HepG2 (cell line): Measurements from ENCODE around the gene TSSK3. TPM values are rescaled to one million over a fixed set of nuclear protein-coding genes. Genes with fewer than 3 reads are reported as not detected.
A peak's percentile ranks its signal among the peaks of the same experiment; 100 is the strongest.

Experiments used
- ATAC-seq: fragments of 200-7000 bp; cut with Tn5 transposase; 3 replicates; pipeline ENCODE4 v1.9.1; 2020; ENCODE audit warnings: mild to moderate bottlenecking, moderate library complexity
- BruUV-seq: library from RNA; stranded (reverse); fragments of 400-500 nt; replicated peaks from 2 replicates; lab custom pipeline; 2021; lab: Mats Ljungman, UMichigan
- CTCF ChIA-PET: fragments of 300-600 bp; formaldehyde crosslinking; extraction: SDS; loops from one replicate; lab custom pipeline; 2021; ENCODE audit warnings: low total read pairs, inconsistent platforms, low intra/inter-chr PET ratio; lab: Yijun Ruan, JAX
- POLR2A ChIA-PET: fragments of 350-600 bp; sonication (Branson Sonifier 250); formaldehyde crosslinking; loops from one replicate; lab custom pipeline; 2020; ENCODE audit warnings: antibody characterized with exemption, inconsistent platforms; lab: Yijun Ruan, JAX
- DNase-seq: peaks from one replicate; pipeline ENCODE4 v3.0.0-alpha.2; 2015; ENCODE audit warnings: low spot score
- FAIRE-seq: peaks from 3 replicates; lab custom pipeline; 2011; peaks lifted over from hg19 to GRCh38; lab: Jason Lieb, UNC
- H2AFZ ChIP-seq: one replicate; pipeline ENCODE4 v1.6.1; 2011; ENCODE audit warnings: low read length, inconsistent platforms
- H3K27ac ChIP-seq: fragments of 300-600 bp; 3 replicates; pipeline ENCODE4 v1.8.0; 2011; ENCODE audit warnings: mixed run types, mild to moderate bottlenecking, mixed read lengths, low read length, inconsistent platforms; ENCODE audit not compliant: insufficient read depth; ENCODE audit errors: extremely low read length
- H3K27me3 ChIP-seq, 2 experiments: fragments of 200-600 bp in 1 of 2; 2 replicates in 1 of 2; 3 replicates in 1 of 2; pipeline versions ENCODE4 v1.6.0 to v1.8.0; 2011; ENCODE audit warnings: low read length in 2 of 2, mild to moderate bottlenecking in 2 of 2, moderate library complexity in 2 of 2, inconsistent platforms in 1 of 2; ENCODE audit not compliant: insufficient read depth in 2 of 2, control insufficient read depth in 1 of 2
- H3K36me3 ChIP-seq, 2 experiments: fragments of 200-600 bp in 1 of 2; replicated peaks in 1 of 2; 2 replicates in 1 of 2; 3 replicates in 1 of 2; pipeline versions ENCODE4 v1.5.1 to v1.8.0; 2011; ENCODE audit warnings: low read length in 2 of 2, inconsistent platforms in 1 of 2; ENCODE audit not compliant: insufficient read depth in 2 of 2, control insufficient read depth in 1 of 2
- H3K4me1 ChIP-seq: 2 replicates; pipeline ENCODE4 v1.5.1; 2012; ENCODE audit warnings: low read length, inconsistent platforms; ENCODE audit not compliant: insufficient read depth
- H3K4me2 ChIP-seq: 2 replicates; pipeline ENCODE4 v1.6.0; 2011; ENCODE audit warnings: low read depth, low read length, inconsistent platforms
- H3K4me3 ChIP-seq, 3 experiments: fragments of 200-600 bp in 1 of 3; sonication (generic), shearing (Covaris generic) in 1 of 3; replicated peaks in 1 of 3; 2 replicates each; pipeline ENCODE4 v1.5.1; 2011 to 2016; ENCODE audit warnings: low read length in 3 of 3, inconsistent platforms in 2 of 3, low read depth in 2 of 3, mild to moderate bottlenecking in 2 of 3, control low read depth in 1 of 3, mixed read lengths in 1 of 3; ENCODE audit not compliant: insufficient read depth in 1 of 3
- H3K79me2 ChIP-seq: one replicate; pipeline ENCODE4 v1.6.1; 2011; ENCODE audit warnings: low read length, inconsistent platforms; ENCODE audit not compliant: insufficient read depth
- H3K9ac ChIP-seq: 2 replicates; pipeline ENCODE4 v1.6.0; 2011; ENCODE audit warnings: mild to moderate bottlenecking, low read depth, low read length, inconsistent platforms; ENCODE audit not compliant: insufficient read depth
- H3K9me3 ChIP-seq: 2 replicates; pipeline ENCODE4 v1.5.1; 2012; ENCODE audit warnings: mild to moderate bottlenecking, low read length
- H4K20me1 ChIP-seq: 2 replicates; pipeline ENCODE4 v1.6.0; 2011; ENCODE audit warnings: inconsistent platforms, mild to moderate bottlenecking, low read length, moderate library complexity; ENCODE audit not compliant: insufficient read depth
- ADNP ChIP-seq: sonication (generic); formaldehyde crosslinking; IDR thresholded peaks from 2 replicates; pipeline ENCODE4 v1.4.0; 2020; ENCODE audit warnings: missing genetic modification reagents
- ETV5 ChIP-seq: IDR thresholded peaks from 2 replicates; pipeline ENCODE4 v1.6.1; 2018; ENCODE audit warnings: missing biosample characterization, missing genetic modification reagents, inconsistent platforms, borderline replicate concordance
- KAT2B ChIP-seq: fragments of 150-350 bp; IDR thresholded peaks from 2 replicates; pipeline ENCODE4 v1.6.1; 2014; ENCODE audit warnings: low read depth, low read length, borderline replicate concordance
- RXRB ChIP-seq: IDR thresholded peaks from 2 replicates; pipeline ENCODE4 v1.6.1; 2016; ENCODE audit warnings: borderline replicate concordance, missing genetic modification reagents, missing compliant biosample characterization
- SP5 ChIP-seq: IDR thresholded peaks from 2 replicates; pipeline ENCODE4 v1.6.1; 2016; ENCODE audit warnings: low read depth, borderline replicate concordance
- ZFP41 ChIP-seq: sonication (generic); formaldehyde crosslinking; IDR thresholded peaks from 2 replicates; pipeline ENCODE4 v1.4.0; 2020; ENCODE audit warnings: mild to moderate bottlenecking, missing genetic modification reagents, borderline replicate concordance
- ZMYM3 ChIP-seq: sonication (generic); formaldehyde crosslinking; IDR thresholded peaks from 2 replicates; pipeline ENCODE4 v1.5.1; 2020; ENCODE audit warnings: mild to moderate bottlenecking, missing genetic modification reagents
- ZNF451 ChIP-seq: sonication (generic); formaldehyde crosslinking; IDR thresholded peaks from 2 replicates; pipeline ENCODE4 v1.5.0; 2020; ENCODE audit warnings: mild to moderate bottlenecking, missing genetic modification reagents
- ZNF839 ChIP-seq: sonication (generic); formaldehyde crosslinking; IDR thresholded peaks from 2 replicates; pipeline ENCODE4 v1.4.0; 2020; ENCODE audit warnings: missing genetic modification reagents, mild to moderate bottlenecking, borderline replicate concordance
- ZNF891 ChIP-seq: sonication (generic); formaldehyde crosslinking; IDR thresholded peaks from 2 replicates; pipeline ENCODE4 v1.5.0; 2020; ENCODE audit warnings: mild to moderate bottlenecking, missing genetic modification reagents
- WGBS: methylation state at CpG from one replicate; pipeline ENCODE4 v1.1.6; 2017; ENCODE audit warnings: low lambda C conversion rate; 5-methylcytosine and 5-hydroxymethylcytosine counted together
- in situ Hi-C: cut with HindIII; loops from 2 replicates; pipeline ENCODE4 v1.10.0; 2017; ENCODE audit warnings: low pct_unique_long_range_greater_than_20kb; ENCODE audit not compliant: extremely low pct_ligation_motif_present
- intact Hi-C: fragments of 100-400 bp; cut with micrococcal nuclease; formaldehyde crosslinking; loops from one replicate; pipeline ENCODE4 v1.10.0; 2022; ENCODE audit not compliant: unreplicated experiment
- polyA plus RNA-seq, 8 experiments: library from polyadenylated mRNA; depleted of rRNA in 3 of 8; stranded (reverse) in 7 of 8; unstranded in 1 of 8; fragments of >200 nt; fragmentation: Illumina TruSeq in 4 of 8; extraction: Trizol in 4 of 8; gene quantifications; 2 replicates each; pipeline versions ENCODE4 v1.2.1 to v1.2.3, GENCODE V29; 2011 to 2016; ENCODE audit warnings: low read depth in 4 of 8, missing spikeins in 1 of 8, mixed read lengths in 1 of 8; ENCODE audit not compliant: insufficient read depth in 1 of 8
- total RNA-seq, 5 experiments: library from RNA; depleted of rRNA; stranded (reverse); fragments of >200 nt; fragmentation: Illumina TruSeq; extraction: Trizol; gene quantifications; 2 replicates each; pipeline ENCODE4 v1.2.3, GENCODE V29; 2016; ENCODE audit warnings: low read depth in 1 of 5
- TF ChIP-seq, protein P1 (sequence below): sonication (generic); formaldehyde crosslinking; IDR thresholded peaks from 2 replicates; pipeline ENCODE4 v1.4.0; 2020; ENCODE audit warnings: mild to moderate bottlenecking, missing genetic modification reagents
- TF ChIP-seq, protein P2 (sequence below): sonication (generic); formaldehyde crosslinking; IDR thresholded peaks from 2 replicates; pipeline ENCODE4 v1.8.0; 2023; ENCODE audit warnings: mild to moderate bottlenecking, missing genetic modification reagents

TSSK3 gene
- total and polyA plus RNA-seq, 2 of the 13 experiments (the other 11 are each of a cell fraction or from before 2014, with no cell fraction given), result 1.0 to 1.1 TPM

GRCh38 chr1:32392325-32392724, 30.0 kb downstream of the TSSK3 start:
- no peak overlapping the region for H2AFZ ChIP-seq
- DNase-seq (no peak), ATAC-seq (no peak), FAIRE-seq (no peak)
- H3K9ac ChIP-seq, result no peak overlapping the region
- 98% methylated on average over 3 of the region's 3 CpGs for WGBS
- no peaks in the 10 kb centered on the region for H4K20me1 ChIP-seq
- H3K27ac ChIP-seq, result no peak overlapping the region
- peaks cover 16 to 29% of the 10 kb centered on the region in 2 experiments for H3K36me3 ChIP-seq
- in situ Hi-C loops, result no loop called here
- H3K9me3 ChIP-seq, result no peaks in the 10 kb centered on the region
- H3K4me2 ChIP-seq, result peak overlapping the region; percentile 80
- ChIA-PET CTCF (no interaction called here), POLR2A (interaction anchor here (1.4 to 3.0 kb wide), 2 partner anchors 14 to 41 kb away, joined by 3 to 37 read pairs; no protein-coding TSS in a partner anchor)
- peaks cover 31% of the 10 kb centered on the region for H3K4me1 ChIP-seq
- H3K27me3 ChIP-seq, result no peaks in the 10 kb centered on the region; a peak in 1 of 5 replicates
- TF ChIP-seq RXRB (CRISPR knock-in tag), result no peak
- TF ChIP-seq ZFP41, result no peak
- TF ChIP-seq, protein P1, sequence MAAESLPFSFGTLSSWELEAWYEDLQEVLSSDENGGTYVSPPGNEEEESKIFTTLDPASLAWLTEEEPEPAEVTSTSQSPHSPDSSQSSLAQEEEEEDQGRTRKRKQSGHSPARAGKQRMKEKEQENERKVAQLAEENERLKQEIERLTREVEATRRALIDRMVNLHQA (CRISPR knock-in tag), result no peak
- TF ChIP-seq SP5 (CRISPR knock-in tag), result no peak
- no peak for TF ChIP-seq KAT2B
- H3K4me3 ChIP-seq, result no peak overlapping the region; a peak in 1 of 6 replicates
- H3K79me2 ChIP-seq, result peaks cover 44% of the 10 kb centered on the region
- intact Hi-C loops, result loop anchor here (10.0 kb wide), 1 partner anchor 58 kb away; the partner anchor contains the start of gene MARCKSL1
- BruUV-seq, result no TSS peak

- Histone ChIP-seq H2AFZ (no peak overlapping the region), H3K4me1 (peaks cover 31% of the 10 kb centered on the region), H3K27me3 (no peaks in the 10 kb centered on the region; a peak in 1 of 5 replicates), H3K27ac (peak overlapping the region; percentile 96), H3K79me2 (peaks cover 44% of the 10 kb centered on the region), H3K9ac (peak overlapping the region; percentile 97), H3K4me3 (peak overlapping the region; percentile 77 to 99 (median 91)), H3K9me3 (no peaks in the 10 kb centered on the region), H3K36me3 (peaks cover 13 to 24% of the 10 kb centered on the region in 2 experiments; a peak in 4 of 5 replicates), H3K4me2 (peak overlapping the region; percentile 80), H4K20me1 (no peaks in the 10 kb centered on the region)
- DNase-seq, result peak; percentile 13
- 58% methylated on average over 1 of the region's 1 CpG for WGBS
- peak; percentile 49 for FAIRE-seq
- intact Hi-C loops (loop anchor here (10.0 kb wide), 1 partner anchor 58 kb away; the partner anchor contains the start of gene MARCKSL1), in situ Hi-C loops (no loop called here)
- ATAC-seq, result no peak
- ChIA-PET POLR2A (interaction anchor here (1.4 to 3.0 kb wide), 8 partner anchors 15 to 213 kb away, joined by 3 to 37 read pairs (median 14); partner anchors contain the start of genes MARCKSL1 and TXLNA), CTCF (no interaction called here)
- BruUV-seq, result no TSS peak
- TF ChIP-seq ETV5 (no peak), ZNF451 (CRISPR knock-in tag) (no peak), ADNP (CRISPR knock-in tag) (no peak), ZNF839 (CRISPR knock-in tag) (no peak), ZNF891 (CRISPR knock-in tag) (no peak), ZMYM3 (CRISPR knock-in tag) (no peak)
- TF ChIP-seq, protein P2, sequence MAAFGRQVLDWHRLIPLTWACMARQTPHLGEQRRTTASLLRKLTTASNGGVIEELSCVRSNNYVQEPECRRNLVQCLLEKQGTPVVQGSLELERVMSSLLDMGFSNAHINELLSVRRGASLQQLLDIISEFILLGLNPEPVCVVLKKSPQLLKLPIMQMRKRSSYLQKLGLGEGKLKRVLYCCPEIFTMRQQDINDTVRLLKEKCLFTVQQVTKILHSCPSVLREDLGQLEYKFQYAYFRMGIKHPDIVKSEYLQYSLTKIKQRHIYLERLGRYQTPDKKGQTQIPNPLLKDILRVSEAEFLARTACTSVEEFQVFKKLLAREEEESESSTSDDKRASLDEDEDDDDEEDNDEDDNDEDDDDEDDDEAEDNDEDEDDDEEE, result no peak
These were observed 30.8 kb downstream of the TSSK3 start for GRCh38 chr1:32393136-32393535.
